ENCODE data around the gene TANGO6.

Gene TANGO6

GRCh38 chr16:68915589-68915988 lies 72.3 kb downstream of the TANGO6 start:
- no peak for DNase-seq

- DNase-seq: no peak
Measured at GRCh38 chr16:68917541-68917940, 74.2 kb downstream of the TANGO6 start.

GRCh38 chr16:68920349-68920748 lies 77.0 kb downstream of the TANGO6 start:
- no peak for DNase-seq

- DNase-seq: no peak
Measured at GRCh38 chr16:68921637-68922036, 78.3 kb downstream of the TANGO6 start.

- DNase-seq: no peak
Measured at GRCh38 chr16:68923116-68923515, 79.8 kb downstream of the TANGO6 start.

GRCh38 chr16:68927018-68927417 lies 83.7 kb downstream of the TANGO6 start:
- DNase-seq: no peak

- no peak for DNase-seq
Measured at GRCh38 chr16:68931196-68931595, 87.9 kb downstream of the TANGO6 start.

- no peak for DNase-seq
Measured at GRCh38 chr16:68934402-68934801, 91.1 kb downstream of the TANGO6 start.

GRCh38 chr16:68935008-68935407 lies 91.7 kb downstream of the TANGO6 start:
- no peak for DNase-seq

GRCh38 chr16:68936736-68937631 lies 93.7 kb downstream of the TANGO6 start:
- DNase-seq: no peak

- DNase-seq: no peak
Measured at GRCh38 chr16:68939692-68940320, 96.5 kb downstream of the TANGO6 start.

- no peak for DNase-seq
Measured at GRCh38 chr16:68940816-68941215, 97.5 kb downstream of the TANGO6 start.

- DNase-seq: no peak
Measured at GRCh38 chr16:68943961-68944360, 100.6 kb downstream of the TANGO6 start.

- DNase-seq: no peak
Measured at GRCh38 chr16:68948230-68948910, 105.0 kb downstream of the TANGO6 start.

- no peak for DNase-seq
Measured at GRCh38 chr16:68951991-68952877, 108.9 kb downstream of the TANGO6 start.

GRCh38 chr16:68954911-68955635 lies 111.7 kb downstream of the TANGO6 start:
- no peak for DNase-seq

GRCh38 chr16:68960910-68961309 lies 117.6 kb downstream of the TANGO6 start:
- no peak for DNase-seq

- DNase-seq: peak; percentile 83
Measured at GRCh38 chr16:68961778-68962402, 118.6 kb downstream of the TANGO6 start.

GRCh38 chr16:68969338-68969737 lies 126.0 kb downstream of the TANGO6 start:
- no peak for DNase-seq

GRCh38 chr16:68972013-68972412 lies 128.7 kb downstream of the TANGO6 start:
- DNase-seq: no peak

- no peak for DNase-seq
Measured at GRCh38 chr16:68972720-68973119, 129.4 kb downstream of the TANGO6 start.
